ENCODE data around the gene GPR39.

GPR39 gene

DNA sequence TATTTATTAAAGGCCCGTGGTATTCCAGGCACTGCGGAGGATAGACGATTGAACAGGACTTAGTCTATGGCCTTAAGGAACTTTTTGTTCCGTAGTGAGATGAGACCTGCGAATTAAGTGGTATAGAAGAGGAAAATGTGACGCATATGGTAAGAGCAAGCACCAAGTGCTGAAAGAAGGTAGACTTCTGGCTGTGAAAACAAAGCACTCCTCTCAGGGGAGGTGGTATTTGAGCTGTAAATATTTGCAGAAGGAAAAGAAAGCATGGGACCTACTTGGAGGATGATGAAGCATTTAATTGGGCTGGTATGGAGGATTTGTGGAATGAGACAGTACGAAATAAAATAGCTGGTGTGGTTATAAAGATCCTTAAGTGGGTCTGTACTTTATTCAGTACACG lies 62.5 kb downstream of the GPR39 start:
- DNase-seq (ENCODE audit: low spot score): no peak
- no peak for ATAC-seq (ENCODE audit: low read depth)
- Histone ChIP-seq H3K27me3 (ENCODE audit: insufficient read depth, poor library complexity, severe bottlenecking) (no peaks in the 10 kb centered on the region), H3K9me3 (ENCODE audit: severe bottlenecking) (no peaks in the 10 kb centered on the region), H3K36me3 (ENCODE audit: low read depth) (no peaks in the 10 kb centered on the region), H3K27ac (ENCODE audit: poor library complexity, severe bottlenecking) (no peak overlapping the region), H3K4me1 (ENCODE audit: insufficient read depth, poor library complexity, severe bottlenecking) (no peaks in the 10 kb centered on the region), H3K4me3 (ENCODE audit: severe bottlenecking) (no peak overlapping the region)
- no peak for TF ChIP-seq CTCF (IDR thresholded peaks at IDR 0.05; ENCODE audit: poor library complexity, severe bottlenecking)

DNA sequence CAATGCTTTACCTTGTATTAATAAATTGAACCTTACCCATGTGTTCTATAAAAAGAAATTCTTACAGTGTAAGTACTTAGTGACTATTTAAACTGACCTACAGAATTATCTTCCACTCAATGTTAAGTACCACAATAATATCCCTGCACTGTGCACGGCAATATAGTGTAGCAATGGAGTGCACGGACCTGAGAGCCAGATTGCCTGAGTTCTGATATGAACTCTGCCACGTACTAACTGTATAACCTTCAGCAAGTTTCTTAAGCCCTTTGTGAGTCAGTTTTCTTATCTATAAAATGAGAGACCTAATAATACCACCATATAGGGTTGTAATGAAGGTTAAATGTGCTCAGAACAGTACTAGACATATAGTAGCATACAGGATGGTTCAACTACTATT lies 66.2 kb downstream of the GPR39 start:
- Histone ChIP-seq H3K4me3 (ENCODE audit: severe bottlenecking) (no peak overlapping the region), H3K27ac (ENCODE audit: poor library complexity, severe bottlenecking) (no peak overlapping the region), H3K27me3 (ENCODE audit: insufficient read depth, poor library complexity, severe bottlenecking) (no peaks in the 10 kb centered on the region), H3K9me3 (ENCODE audit: severe bottlenecking) (no peaks in the 10 kb centered on the region), H3K4me1 (ENCODE audit: insufficient read depth, poor library complexity, severe bottlenecking) (no peaks in the 10 kb centered on the region), H3K36me3 (ENCODE audit: low read depth) (no peaks in the 10 kb centered on the region)
- no peak for DNase-seq (ENCODE audit: low spot score)
- no peak for ATAC-seq (ENCODE audit: low read depth)
- no peak for TF ChIP-seq CTCF (IDR thresholded peaks at IDR 0.05; ENCODE audit: poor library complexity, severe bottlenecking)

DNA sequence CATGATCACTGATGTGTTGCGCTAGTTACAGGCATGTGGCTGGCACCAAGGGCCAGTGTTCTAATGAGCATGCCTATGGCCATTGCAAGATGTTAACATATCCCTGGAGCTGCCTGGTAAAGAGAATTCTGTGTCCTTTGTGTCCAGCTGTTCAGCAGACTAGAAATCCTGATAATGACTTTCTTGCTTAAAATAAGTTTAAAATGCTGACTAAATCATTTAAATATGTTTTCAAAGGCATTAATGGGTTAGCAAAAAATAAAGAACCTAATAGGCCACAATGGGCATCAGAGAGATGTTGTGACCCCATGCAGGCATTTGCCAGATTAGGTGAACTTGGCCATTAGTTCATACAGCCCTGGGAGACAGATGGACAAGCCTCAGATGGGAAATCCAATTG lies 67.5 kb downstream of the GPR39 start:
- H3K4me1 ChIP-seq (ENCODE audit: insufficient read depth, poor library complexity, severe bottlenecking): no peaks in the 10 kb centered on the region
- H3K27me3 ChIP-seq (ENCODE audit: insufficient read depth, poor library complexity, severe bottlenecking): no peaks in the 10 kb centered on the region
- H3K4me3 ChIP-seq (ENCODE audit: severe bottlenecking): no peak overlapping the region
- TF ChIP-seq CTCF (IDR thresholded peaks at IDR 0.05; ENCODE audit: poor library complexity, severe bottlenecking): no peak
- no peak overlapping the region for H3K27ac ChIP-seq (ENCODE audit: poor library complexity, severe bottlenecking)
- H3K36me3 ChIP-seq (ENCODE audit: low read depth): no peaks in the 10 kb centered on the region
- no peaks in the 10 kb centered on the region for H3K9me3 ChIP-seq (ENCODE audit: severe bottlenecking)
- no peak for ATAC-seq (ENCODE audit: low read depth)
- DNase-seq (ENCODE audit: low spot score): no peak

- Histone ChIP-seq H3K27ac (ENCODE audit: poor library complexity, severe bottlenecking) (no peak overlapping the region), H3K27me3 (ENCODE audit: insufficient read depth, poor library complexity, severe bottlenecking) (no peaks in the 10 kb centered on the region), H3K36me3 (ENCODE audit: low read depth) (no peaks in the 10 kb centered on the region), H3K4me1 (ENCODE audit: insufficient read depth, poor library complexity, severe bottlenecking) (no peaks in the 10 kb centered on the region), H3K9me3 (ENCODE audit: severe bottlenecking) (no peaks in the 10 kb centered on the region), H3K4me3 (ENCODE audit: severe bottlenecking) (no peak overlapping the region)
- no peak for TF ChIP-seq CTCF (IDR thresholded peaks at IDR 0.05; ENCODE audit: poor library complexity, severe bottlenecking)
- DNase-seq (ENCODE audit: low spot score) (no peak), ATAC-seq (ENCODE audit: low read depth) (no peak)
These were observed 71.9 kb downstream of the GPR39 start for GRCh38 chr2:132488491-132488890.

GRCh38 chr2:132489150-132489549 lies 72.5 kb downstream of the GPR39 start:
- no peak for ATAC-seq (ENCODE audit: low read depth)
- H3K9me3 ChIP-seq (ENCODE audit: severe bottlenecking): no peaks in the 10 kb centered on the region
- TF ChIP-seq CTCF (IDR thresholded peaks at IDR 0.05; ENCODE audit: poor library complexity, severe bottlenecking): no peak
- DNase-seq (ENCODE audit: low spot score): no peak
- no peaks in the 10 kb centered on the region for H3K4me1 ChIP-seq (ENCODE audit: insufficient read depth, poor library complexity, severe bottlenecking)
- H3K27me3 ChIP-seq (ENCODE audit: insufficient read depth, poor library complexity, severe bottlenecking): no peaks in the 10 kb centered on the region
- no peak overlapping the region for H3K27ac ChIP-seq (ENCODE audit: poor library complexity, severe bottlenecking)
- H3K4me3 ChIP-seq (ENCODE audit: severe bottlenecking): no peak overlapping the region
- no peaks in the 10 kb centered on the region for H3K36me3 ChIP-seq (ENCODE audit: low read depth)
